Trophoblast cell (in vitro differentiated cells and primary cell): Measurements from ENCODE around the gene NEU3.

Experiments
- DNase-seq, 2 donors: peaks; one replicate each; pipeline ENCODE4 v3.0.0-alpha.2; 2016
- H2AFZ ChIP-seq: 2 replicates; pipeline ENCODE4 v1.6.1; 2013; ENCODE audit warnings: low read length, moderate library complexity, mild to moderate bottlenecking; ENCODE audit not compliant: insufficient read depth, poor library complexity
- H2AK5ac ChIP-seq: 2 replicates; pipeline ENCODE4 v1.6.1; 2013; ENCODE audit warnings: mild to moderate bottlenecking, low read length
- H2BK120ac ChIP-seq: 2 replicates; pipeline ENCODE4 v1.6.1; 2013; ENCODE audit warnings: low read length, mild to moderate bottlenecking, moderate library complexity; ENCODE audit not compliant: insufficient read depth, poor library complexity
- H2BK12ac ChIP-seq: 2 replicates; pipeline ENCODE4 v1.6.1; 2013; ENCODE audit warnings: mild to moderate bottlenecking, low read length, moderate library complexity
- H2BK5ac ChIP-seq: 2 replicates; pipeline ENCODE4 v1.6.1; 2013; ENCODE audit warnings: low read length, low read depth, moderate library complexity, mild to moderate bottlenecking; ENCODE audit not compliant: poor library complexity
- H3K14ac ChIP-seq: 2 replicates; pipeline ENCODE4 v1.6.1; 2013; ENCODE audit warnings: mild to moderate bottlenecking, low read length
- H3K18ac ChIP-seq: 2 replicates; pipeline ENCODE4 v1.6.1; 2013; ENCODE audit warnings: mild to moderate bottlenecking, low read length
- H3K23ac ChIP-seq: 2 replicates; pipeline ENCODE4 v1.6.1; 2013; ENCODE audit warnings: low read length
- H3K27ac ChIP-seq: 2 replicates; pipeline ENCODE4 v1.5.1; 2013; ENCODE audit warnings: low read depth, mild to moderate bottlenecking, inconsistent platforms, low read length, moderate library complexity
- H3K27me3 ChIP-seq: 2 replicates; pipeline ENCODE4 v1.6.1; 2013; ENCODE audit warnings: inconsistent platforms, mild to moderate bottlenecking, low read length, moderate library complexity; ENCODE audit not compliant: insufficient read depth
- H3K36me3 ChIP-seq, 2 experiments: 1 replicate in 1 of 2; 2 replicates in 1 of 2; pipeline ENCODE4 v1.6.1; 2013; ENCODE audit warnings: low read length in 2 of 2, mild to moderate bottlenecking in 2 of 2, moderate library complexity in 1 of 2; ENCODE audit not compliant: insufficient read depth in 2 of 2, control insufficient read depth in 1 of 2
- H3K4ac ChIP-seq: 2 replicates; pipeline ENCODE4 v1.6.1; 2013; ENCODE audit warnings: low read depth, mild to moderate bottlenecking, low read length, moderate library complexity
- H3K4me1 ChIP-seq, 2 experiments: 1 replicate in 1 of 2; 2 replicates in 1 of 2; pipeline ENCODE4 v1.6.1; 2013; ENCODE audit warnings: low read length in 2 of 2, mild to moderate bottlenecking in 2 of 2, moderate library complexity in 1 of 2; ENCODE audit not compliant: insufficient read depth in 2 of 2, control insufficient read depth in 1 of 2
- H3K4me2 ChIP-seq: 2 replicates; pipeline ENCODE4 v1.6.1; 2013; ENCODE audit warnings: inconsistent platforms, mild to moderate bottlenecking, low read length, moderate library complexity
- H3K4me3 ChIP-seq: 2 replicates; pipeline ENCODE4 v1.5.1; 2013; ENCODE audit warnings: mild to moderate bottlenecking, low read depth, low read length, inconsistent platforms
- H3K79me1 ChIP-seq: one replicate; pipeline ENCODE4 v1.6.1; 2013; ENCODE audit warnings: low read length
- H3K79me2 ChIP-seq: 2 replicates; pipeline ENCODE4 v1.6.1; 2013; ENCODE audit warnings: low read length, mild to moderate bottlenecking; ENCODE audit not compliant: control insufficient read depth, insufficient read depth, poor library complexity
- H3K9ac ChIP-seq: 2 replicates; pipeline ENCODE4 v1.6.1; 2013; ENCODE audit warnings: mild to moderate bottlenecking, low read length
- H3K9me3 ChIP-seq: 2 replicates; pipeline ENCODE4 v1.6.1; 2013; ENCODE audit warnings: low read depth, mild to moderate bottlenecking, control low read depth, inconsistent platforms, low read length; ENCODE audit not compliant: insufficient read depth
- H4K12ac ChIP-seq: 2 replicates; pipeline ENCODE4 v1.6.1; 2013; ENCODE audit warnings: low read depth, mild to moderate bottlenecking, low read length, moderate library complexity
- H4K8ac ChIP-seq: 2 replicates; pipeline ENCODE4 v1.6.1; 2013; ENCODE audit warnings: low read depth, mild to moderate bottlenecking, low read length, moderate library complexity
- H4K91ac ChIP-seq: one replicate; pipeline ENCODE4 v1.6.1; 2013; ENCODE audit warnings: low read depth, mild to moderate bottlenecking, low read length, moderate library complexity
- WGBS: extraction: QIAGEN DNeasy Blood & Tissue Kit; methylation state at CpG from one replicate; pipeline ENCODE4 v1.1.7; 2013; ENCODE audit warnings: missing lambda C conversion rate; ENCODE audit not compliant: insufficient read length, insufficient coverage; ENCODE audit errors: extremely low coverage; 5-methylcytosine and 5-hydroxymethylcytosine counted together

Gene NEU3

GRCh38 chr11:74952752-74953151 lies 36.0 kb upstream of the NEU3 start:
- Histone ChIP-seq H4K12ac (no peak overlapping the region), H3K4ac (no peak overlapping the region), H3K9ac (no peak overlapping the region), H2BK120ac (no peak overlapping the region), H3K79me2 (peaks cover 15% of the 10 kb centered on the region), H2AFZ (no peak overlapping the region), H3K4me2 (no peak overlapping the region), H3K4me3 (no peak overlapping the region), H4K8ac (no peak overlapping the region), H4K91ac (no peak overlapping the region), H3K79me1 (peaks cover 10% of the 10 kb centered on the region), H3K27me3 (no peaks in the 10 kb centered on the region), H3K23ac (no peak overlapping the region), H2BK5ac (no peak overlapping the region), H2BK12ac (no peak overlapping the region), H2AK5ac (no peak overlapping the region), H3K18ac (no peak overlapping the region), H3K14ac (no peak overlapping the region), H3K4me1 (peaks cover 0 to 7% of the 10 kb centered on the region in 2 experiments), H3K36me3 (peaks cover 2 to 6% of the 10 kb centered on the region in 2 experiments), H3K27ac (no peak overlapping the region), H3K9me3 (no peaks in the 10 kb centered on the region)
- DNase-seq: no peak
- WGBS: no CpG with 5 or more reads among the region's 2 CpGs

GRCh38 chr11:74953451-74953850 lies 35.3 kb upstream of the NEU3 start:
- no peak overlapping the region for H3K4me2 ChIP-seq
- H2BK5ac ChIP-seq: no peak overlapping the region
- WGBS: no CpG with 5 or more reads among the region's 5 CpGs
- no peak overlapping the region for H3K4ac ChIP-seq
- no peak overlapping the region for H3K9ac ChIP-seq
- no peak for DNase-seq
- no peak overlapping the region for H3K14ac ChIP-seq
- H4K8ac ChIP-seq: no peak overlapping the region
- H3K9me3 ChIP-seq: no peaks in the 10 kb centered on the region
- H3K79me1 ChIP-seq: peaks cover 10% of the 10 kb centered on the region
- H3K36me3 ChIP-seq: peaks cover 2 to 6% of the 10 kb centered on the region in 2 experiments
- no peak overlapping the region for H2AFZ ChIP-seq
- H2BK12ac ChIP-seq: no peak overlapping the region
- peaks cover 0 to 7% of the 10 kb centered on the region in 2 experiments for H3K4me1 ChIP-seq
- H3K18ac ChIP-seq: no peak overlapping the region
- H2AK5ac ChIP-seq: no peak overlapping the region
- H3K4me3 ChIP-seq: no peak overlapping the region
- H3K27ac ChIP-seq: no peak overlapping the region
- H3K23ac ChIP-seq: no peak overlapping the region
- no peak overlapping the region for H4K12ac ChIP-seq
- H4K91ac ChIP-seq: no peak overlapping the region
- H2BK120ac ChIP-seq: no peak overlapping the region
- H3K79me2 ChIP-seq: peaks cover 15% of the 10 kb centered on the region
- no peaks in the 10 kb centered on the region for H3K27me3 ChIP-seq

DNA sequence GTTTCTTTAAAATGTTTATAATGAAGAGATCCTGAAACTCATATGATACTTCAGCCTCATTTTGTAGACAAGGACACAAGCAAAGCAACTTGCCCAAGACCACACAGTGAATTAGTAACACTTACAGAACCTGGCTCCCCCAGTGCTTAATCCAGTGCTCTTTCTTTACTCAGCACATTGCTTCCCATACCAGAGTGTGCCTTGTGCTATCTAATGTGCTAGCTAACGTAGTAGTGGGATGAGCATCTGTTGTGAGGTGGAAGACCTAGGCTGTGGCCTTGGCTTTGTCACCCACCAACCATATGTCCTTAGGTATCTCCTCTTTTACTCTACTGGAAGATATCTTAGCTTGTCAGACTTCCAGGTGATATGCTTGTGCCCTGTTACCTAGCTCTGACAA lies 34.5 kb upstream of the NEU3 start:
- Histone ChIP-seq H3K23ac (no peak overlapping the region), H3K36me3 (peaks cover 2 to 6% of the 10 kb centered on the region in 2 experiments), H4K12ac (peak overlapping the region; percentile 39), H3K18ac (peak overlapping the region; percentile 65), H3K27ac (no peak overlapping the region), H3K79me2 (peaks cover 13% of the 10 kb centered on the region), H4K91ac (no peak overlapping the region), H3K4ac (peak overlapping the region; percentile 77), H3K9me3 (no peaks in the 10 kb centered on the region), H3K79me1 (peaks cover 4% of the 10 kb centered on the region), H2AFZ (no peak overlapping the region), H2AK5ac (no peak overlapping the region), H3K4me1 (peaks cover 0 to 7% of the 10 kb centered on the region in 2 experiments), H2BK12ac (no peak overlapping the region), H4K8ac (no peak overlapping the region), H2BK120ac (no peak overlapping the region), H3K4me2 (no peak overlapping the region), H3K4me3 (no peak overlapping the region), H3K9ac (no peak overlapping the region), H2BK5ac (no peak overlapping the region), H3K14ac (no peak overlapping the region), H3K27me3 (no peaks in the 10 kb centered on the region)
- WGBS: no CpG with 5 or more reads among the region's 1 CpG
- no peak for DNase-seq

- H4K8ac ChIP-seq: no peak overlapping the region
- no peaks in the 10 kb centered on the region for H3K4me1 ChIP-seq
- H3K27me3 ChIP-seq: no peaks in the 10 kb centered on the region
- H2AK5ac ChIP-seq: no peak overlapping the region
- H3K36me3 ChIP-seq: peaks cover 6 to 7% of the 10 kb centered on the region in 2 experiments
- H3K79me1 ChIP-seq: no peaks in the 10 kb centered on the region
- no peak overlapping the region for H3K4me3 ChIP-seq
- no peak overlapping the region for H2AFZ ChIP-seq
- no peak overlapping the region for H3K9ac ChIP-seq
- H3K4me2 ChIP-seq: no peak overlapping the region
- H3K4ac ChIP-seq: peak overlapping the region; percentile 75
- no peak overlapping the region for H4K91ac ChIP-seq
- H3K79me2 ChIP-seq: no peaks in the 10 kb centered on the region
- no peak overlapping the region for H2BK120ac ChIP-seq
- no peak overlapping the region for H3K23ac ChIP-seq
- H3K14ac ChIP-seq: no peak overlapping the region
- H2BK5ac ChIP-seq: no peak overlapping the region
- H2BK12ac ChIP-seq: no peak overlapping the region
- DNase-seq: no peak
- no peak overlapping the region for H4K12ac ChIP-seq
- no CpG with 5 or more reads among the region's 4 CpGs for WGBS
- no peak overlapping the region for H3K18ac ChIP-seq
- H3K9me3 ChIP-seq: no peaks in the 10 kb centered on the region
- H3K27ac ChIP-seq: no peak overlapping the region
Measured at GRCh38 chr11:74956397-74957015, 32.2 kb upstream of the NEU3 start.
